Natural killer cell (primary cell): ENCODE data around the gene INAFM2. TPM values are rescaled to one million over a fixed set of nuclear protein-coding genes. Genes with fewer than 3 reads are reported as not detected.

Source experiments
- ATAC-seq, 3 donors: fragments of 150-1000 bp in 2 of 3; fragments of 200-7000 bp in 1 of 3; cut with Tn5 transposase; 1 replicate in 1 of 3; 2 replicates in 2 of 3; pipeline ENCODE4 v1.10.0; 2021; ENCODE audit warnings: mild to moderate bottlenecking in 2 of 3, moderate library complexity in 2 of 3
- DNase-seq, 2 donors: peaks; one replicate each; pipeline versions ENCODE4 v3.0.0 to v3.0.0-alpha.2; 2013 to 2021; ENCODE audit warnings: mixed read lengths in 1 of 2
- H3K27ac ChIP-seq: one replicate; pipeline ENCODE4 v1.5.1; 2013; ENCODE audit warnings: mild to moderate bottlenecking, low read length
- H3K27me3 ChIP-seq: one replicate; pipeline ENCODE4 v1.6.1; 2013; ENCODE audit warnings: low read length; ENCODE audit not compliant: control insufficient read depth, insufficient read depth
- H3K36me3 ChIP-seq: one replicate; pipeline ENCODE4 v1.6.1; 2013; ENCODE audit warnings: low read length; ENCODE audit not compliant: control insufficient read depth, insufficient read depth
- H3K4me1 ChIP-seq: one replicate; pipeline ENCODE4 v1.6.1; 2013; ENCODE audit warnings: low read length; ENCODE audit not compliant: control insufficient read depth, insufficient read depth
- H3K4me3 ChIP-seq: one replicate; pipeline ENCODE4 v1.5.1; 2013; ENCODE audit warnings: low read length
- H3K9me3 ChIP-seq: one replicate; pipeline ENCODE4 v1.6.1; 2013; ENCODE audit warnings: low read length; ENCODE audit not compliant: control insufficient read depth, insufficient read depth
- H3K27ac Mint-ChIP-seq, 2 donors: one replicate each; pipeline ENCODE4 v1.8.0; 2022; ENCODE audit warnings: mild to moderate bottlenecking in 2 of 2, mixed read lengths in 2 of 2, moderate library complexity in 1 of 2
- H3K27me3 Mint-ChIP-seq, 2 donors: one replicate each; pipeline ENCODE4 v1.8.0; 2022; ENCODE audit warnings: low read depth in 2 of 2, mixed read lengths in 2 of 2
- H3K36me3 Mint-ChIP-seq: one replicate; pipeline ENCODE4 v1.8.0; 2022; ENCODE audit warnings: mixed read lengths
- H3K4me1 Mint-ChIP-seq, 2 donors: one replicate each; pipeline ENCODE4 v1.8.0; 2022; ENCODE audit warnings: mixed read lengths in 2 of 2
- H3K4me3 Mint-ChIP-seq: one replicate; pipeline ENCODE4 v1.8.0; 2022; ENCODE audit warnings: mild to moderate bottlenecking, moderate library complexity, mixed read lengths
- H3K9me3 Mint-ChIP-seq, 2 donors: one replicate each; pipeline ENCODE4 v1.8.0; 2022; ENCODE audit warnings: mixed read lengths in 2 of 2
- WGBS: methylation state at CpG from one replicate; pipeline ENCODE4 v1.1.7; 2013; ENCODE audit warnings: missing lambda C conversion rate; ENCODE audit not compliant: insufficient coverage; 5-methylcytosine and 5-hydroxymethylcytosine counted together
- intact Hi-C: fragments of 100-400 bp; cut with micrococcal nuclease; formaldehyde crosslinking; loops from one replicate; pipeline ENCODE4 v1.14.2; 2022
- total RNA-seq, 4 donors: library from RNA; stranded (reverse); fragments of 120-200 nt in 1 of 4; gene quantifications; one replicate each; pipeline versions ENCODE4 v1.2.3 to v1.2.4, GENCODE V29; 2013 to 2022
- TF ChIP-seq, protein P1 (sequence below): fragments of 200-600 bp; IDR thresholded peaks from one replicate; pipeline ENCODE4 v1.8.0; 2022; ENCODE audit warnings: antibody characterized with exemption

Gene INAFM2
- total RNA-seq, 3 donors from 2014 or later (not counting 1 experiment from before 2014, with no cell fraction given), result 14.0 to 21.7 (median 15.1) TPM

DNA sequence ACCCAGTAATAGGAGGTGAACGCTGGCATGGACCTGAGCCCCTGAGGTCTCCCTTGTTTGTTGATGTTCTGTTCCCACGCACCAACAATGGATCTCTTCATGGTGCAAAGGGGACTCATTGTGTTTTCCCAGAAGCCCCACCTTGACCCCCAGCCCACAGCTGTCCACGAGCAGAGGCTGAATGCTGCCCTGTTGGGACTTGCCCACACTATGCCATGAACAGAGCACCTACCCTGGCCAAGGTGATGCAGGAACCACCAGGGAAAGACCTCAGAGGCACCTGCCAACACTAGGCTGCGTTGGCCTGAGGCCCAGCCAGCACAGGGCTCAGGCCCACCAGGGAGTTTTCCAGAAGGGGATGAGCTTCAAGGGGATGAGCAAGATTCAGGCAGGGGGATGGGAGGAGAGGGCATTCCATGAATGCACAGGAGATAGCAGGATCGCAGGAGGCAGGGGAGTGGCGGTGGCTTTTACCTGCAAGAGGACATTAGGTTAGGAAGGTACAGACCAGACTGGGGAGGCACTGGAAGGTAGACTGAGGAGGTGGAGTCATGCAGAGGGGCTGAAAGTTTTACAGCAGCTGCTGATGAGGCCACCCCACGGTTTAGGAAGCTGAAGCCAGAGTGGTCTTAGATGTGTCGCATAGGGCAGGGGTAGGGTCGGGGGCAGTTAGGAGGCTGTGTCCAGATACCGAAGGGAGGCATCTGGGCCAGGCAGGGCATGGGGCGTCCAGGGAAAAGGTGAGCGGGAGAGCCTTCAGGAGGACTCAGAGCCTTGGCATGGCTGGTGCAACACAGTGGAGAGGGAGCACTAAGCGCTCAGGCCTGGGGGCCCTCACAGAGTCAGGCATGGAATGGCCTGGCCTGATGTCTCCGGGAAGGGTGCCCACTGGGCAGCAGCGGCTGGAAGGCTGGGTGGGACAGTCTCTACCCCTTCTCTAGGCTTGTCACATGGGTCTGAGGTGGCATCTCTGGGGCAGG, 23.4 kb downstream of the INAFM2 start:
- H3K36me3 ChIP-seq, result no peaks in the 10 kb centered on the region
- intact Hi-C loops, result no loop called here
- ATAC-seq, result no peak
- DNase-seq, result no peak
- TF ChIP-seq, protein P1, sequence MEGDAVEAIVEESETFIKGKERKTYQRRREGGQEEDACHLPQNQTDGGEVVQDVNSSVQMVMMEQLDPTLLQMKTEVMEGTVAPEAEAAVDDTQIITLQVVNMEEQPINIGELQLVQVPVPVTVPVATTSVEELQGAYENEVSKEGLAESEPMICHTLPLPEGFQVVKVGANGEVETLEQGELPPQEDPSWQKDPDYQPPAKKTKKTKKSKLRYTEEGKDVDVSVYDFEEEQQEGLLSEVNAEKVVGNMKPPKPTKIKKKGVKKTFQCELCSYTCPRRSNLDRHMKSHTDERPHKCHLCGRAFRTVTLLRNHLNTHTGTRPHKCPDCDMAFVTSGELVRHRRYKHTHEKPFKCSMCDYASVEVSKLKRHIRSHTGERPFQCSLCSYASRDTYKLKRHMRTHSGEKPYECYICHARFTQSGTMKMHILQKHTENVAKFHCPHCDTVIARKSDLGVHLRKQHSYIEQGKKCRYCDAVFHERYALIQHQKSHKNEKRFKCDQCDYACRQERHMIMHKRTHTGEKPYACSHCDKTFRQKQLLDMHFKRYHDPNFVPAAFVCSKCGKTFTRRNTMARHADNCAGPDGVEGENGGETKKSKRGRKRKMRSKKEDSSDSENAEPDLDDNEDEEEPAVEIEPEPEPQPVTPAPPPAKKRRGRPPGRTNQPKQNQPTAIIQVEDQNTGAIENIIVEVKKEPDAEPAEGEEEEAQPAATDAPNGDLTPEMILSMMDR, result no peak
- Mint-ChIP-seq H3K4me3 (no peak overlapping the region), H3K27ac (no peak overlapping the region), H3K27me3 (no peaks in the 10 kb centered on the region), H3K9me3 (no peaks in the 10 kb centered on the region), H3K36me3 (no peaks in the 10 kb centered on the region), H3K4me1 (peaks cover 0 to 5% of the 10 kb centered on the region in 2 donors)
- peaks cover 9% of the 10 kb centered on the region for H3K4me1 ChIP-seq
- H3K27ac ChIP-seq, result no peak overlapping the region
- WGBS, result 91% methylated on average over 15 of the region's 15 CpGs
- no peaks in the 10 kb centered on the region for H3K9me3 ChIP-seq
- H3K27me3 ChIP-seq, result no peaks in the 10 kb centered on the region
- no peak overlapping the region for H3K4me3 ChIP-seq

DNA sequence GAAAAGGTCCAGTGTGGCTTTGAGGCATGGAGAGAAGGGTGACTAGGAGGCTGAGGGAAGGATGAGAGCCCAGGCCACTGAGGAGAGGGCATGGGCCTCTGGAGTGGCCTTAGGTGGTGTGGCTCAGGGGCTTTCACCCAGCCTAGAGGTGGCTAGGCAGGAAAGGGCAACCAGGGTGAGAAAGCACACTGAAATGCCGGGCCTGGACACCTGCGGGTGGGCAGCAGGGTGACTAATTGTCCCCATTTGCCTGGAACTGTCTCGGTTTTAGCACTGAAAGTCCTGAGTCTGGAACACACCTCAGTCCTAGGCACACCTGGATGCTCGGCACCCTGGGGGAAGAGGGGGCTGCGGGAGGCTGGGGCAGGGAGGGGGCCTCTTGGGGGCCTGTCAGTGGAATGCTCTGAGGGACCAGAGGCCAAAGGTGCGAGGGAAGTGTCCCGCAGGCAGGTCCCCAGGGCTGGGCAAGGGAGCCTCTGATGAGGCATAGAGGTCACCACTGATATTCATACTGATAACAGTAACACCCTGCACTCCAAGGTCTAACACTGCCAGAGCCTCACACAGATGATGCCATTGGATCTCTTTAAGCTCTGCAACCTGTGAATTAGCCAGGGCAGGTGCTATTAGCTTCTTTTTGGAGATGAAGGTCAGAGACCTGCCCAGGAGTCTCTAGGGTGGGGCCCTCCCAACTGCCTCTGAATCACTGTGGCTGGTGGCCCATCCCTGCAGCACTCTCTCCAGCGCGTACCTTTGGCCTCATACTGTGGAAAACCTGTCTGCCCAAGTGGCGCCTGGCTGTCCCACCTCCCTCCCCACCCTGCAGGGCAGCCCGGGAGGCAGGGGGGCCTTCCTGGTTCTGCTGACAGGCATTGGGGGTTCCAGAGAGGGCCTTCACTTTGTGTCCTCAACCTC, 24.3 kb downstream of the INAFM2 start:
- WGBS, result 93% methylated on average over 11 of the region's 11 CpGs
- H3K4me1 ChIP-seq, result peaks cover 9% of the 10 kb centered on the region
- H3K27ac ChIP-seq, result no peak overlapping the region
- Mint-ChIP-seq H3K9me3 (no peaks in the 10 kb centered on the region), H3K27ac (no peak overlapping the region), H3K4me3 (no peak overlapping the region), H3K27me3 (no peaks in the 10 kb centered on the region), H3K36me3 (no peaks in the 10 kb centered on the region), H3K4me1 (peaks cover 0 to 5% of the 10 kb centered on the region in 2 donors)
- H3K4me3 ChIP-seq, result no peak overlapping the region
- no peak for ATAC-seq
- no peaks in the 10 kb centered on the region for H3K36me3 ChIP-seq
- H3K27me3 ChIP-seq, result no peaks in the 10 kb centered on the region
- no peaks in the 10 kb centered on the region for H3K9me3 ChIP-seq
- DNase-seq, result no peak
- intact Hi-C loops, result no loop called here
- TF ChIP-seq, protein P1, result no peak

DNA sequence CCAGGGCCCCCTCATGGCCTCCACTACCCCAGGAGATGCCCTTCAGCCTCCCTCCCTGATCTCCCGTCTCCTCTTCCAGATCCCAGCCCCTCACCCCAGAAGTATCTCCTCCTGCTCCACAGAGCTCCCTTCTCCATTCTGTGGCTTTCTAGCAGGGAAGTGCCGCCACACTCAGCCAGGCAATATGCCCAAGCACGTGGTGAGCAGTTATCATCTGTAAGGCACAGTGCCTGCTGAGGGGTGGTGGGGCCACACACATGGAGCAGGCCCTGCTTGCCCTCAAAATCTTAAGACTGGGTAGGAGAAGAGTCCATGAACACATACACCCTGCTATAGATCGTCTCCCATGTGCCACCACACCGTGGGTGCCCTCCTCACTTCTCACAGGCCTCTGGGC, 25.0 kb downstream of the INAFM2 start:
- TF ChIP-seq, protein P1, result no peak
- no peak overlapping the region for H3K27ac Mint-ChIP-seq
- H3K4me1 Mint-ChIP-seq, result peaks cover 0 to 5% of the 10 kb centered on the region in 2 donors
- no peaks in the 10 kb centered on the region for H3K36me3 ChIP-seq
- no peaks in the 10 kb centered on the region for H3K27me3 ChIP-seq
- no peaks in the 10 kb centered on the region for H3K9me3 ChIP-seq
- no peaks in the 10 kb centered on the region for H3K27me3 Mint-ChIP-seq
- no peaks in the 10 kb centered on the region for H3K9me3 Mint-ChIP-seq
- WGBS, result 85% methylated on average over 5 of the region's 5 CpGs
- H3K4me3 Mint-ChIP-seq, result no peak overlapping the region
- no peak overlapping the region for H3K4me3 ChIP-seq
- peaks cover 9% of the 10 kb centered on the region for H3K4me1 ChIP-seq
- no peak for DNase-seq
- H3K27ac ChIP-seq, result no peak overlapping the region
- ATAC-seq, result no peak
- intact Hi-C loops, result no loop called here
- H3K36me3 Mint-ChIP-seq, result no peaks in the 10 kb centered on the region
